WTC11 (cell line): ENCODE data around the gene TMC4. TPM values are rescaled to one million over a fixed set of nuclear protein-coding genes. Genes with fewer than 3 reads are reported as not detected.
A peak's percentile ranks its signal among the peaks of the same experiment; 100 is the strongest.

Experiments used
- AFF4 ChIP-seq: sonication (generic); formaldehyde crosslinking; IDR thresholded peaks from 2 replicates; pipeline ENCODE4 v1.8.1; 2023; ENCODE audit warnings: mild to moderate bottlenecking, missing genetic modification reagents, borderline replicate concordance
- CREB1 ChIP-seq: sonication (generic); formaldehyde crosslinking; IDR thresholded peaks from 2 replicates; pipeline ENCODE4 v1.8.0; 2023; ENCODE audit warnings: mild to moderate bottlenecking, missing genetic modification reagents
- E2F1 ChIP-seq: sonication (generic); formaldehyde crosslinking; IDR thresholded peaks from 2 replicates; pipeline ENCODE4 v1.8.0; 2022; ENCODE audit warnings: mild to moderate bottlenecking, missing genetic modification reagents
- FOXJ3 ChIP-seq: sonication (generic); formaldehyde crosslinking; IDR thresholded peaks from 2 replicates; pipeline ENCODE4 v1.9.0; 2021; ENCODE audit warnings: missing genetic modification reagents, mild to moderate bottlenecking, borderline replicate concordance
- FOXP1 ChIP-seq: sonication (generic); formaldehyde crosslinking; IDR thresholded peaks from 2 replicates; pipeline ENCODE4 v1.8.0; 2022; ENCODE audit warnings: missing genetic modification reagents, mild to moderate bottlenecking, moderate library complexity, borderline replicate concordance
- GABPB1 ChIP-seq: sonication (generic); formaldehyde crosslinking; IDR thresholded peaks from 2 replicates; pipeline ENCODE4 v1.8.1; 2023; ENCODE audit warnings: mild to moderate bottlenecking, missing genetic modification reagents
- HMGA2 ChIP-seq: fragments of 250-450 bp; sonication (Bioruptor Pico); IDR thresholded peaks from 2 replicates; pipeline ENCODE4 v1.4.0; 2021; ENCODE audit warnings: mild to moderate bottlenecking, moderate library complexity
- JUN ChIP-seq: sonication (generic); formaldehyde crosslinking; IDR thresholded peaks from 2 replicates; pipeline ENCODE4 v1.8.0; 2023; ENCODE audit warnings: mild to moderate bottlenecking, missing genetic modification reagents
- NFYB ChIP-seq: sonication (generic); formaldehyde crosslinking; conservative IDR thresholded peaks from 2 replicates; pipeline ENCODE4 v1.8.0; 2022; ENCODE audit warnings: low read depth, missing genetic modification reagents
- PRRX2 ChIP-seq: fragments of 250-450 bp; sonication (Bioruptor Pico); IDR thresholded peaks from 2 replicates; pipeline ENCODE4 v1.8.0; 2021; ENCODE audit warnings: mild to moderate bottlenecking
- SMAD3 ChIP-seq: sonication (generic); formaldehyde crosslinking; IDR thresholded peaks from 2 replicates; pipeline ENCODE4 v1.8.0; 2022; ENCODE audit warnings: missing genetic modification reagents, mild to moderate bottlenecking, borderline replicate concordance
- ZNF219 ChIP-seq: sonication (generic); formaldehyde crosslinking; IDR thresholded peaks from 2 replicates; pipeline ENCODE4 v1.8.0; 2023; ENCODE audit warnings: missing genetic modification reagents, mild to moderate bottlenecking, borderline replicate concordance
- ZNF232 ChIP-seq: sonication (generic); formaldehyde crosslinking; IDR thresholded peaks from 2 replicates; pipeline ENCODE4 v1.8.0; 2022; ENCODE audit warnings: mild to moderate bottlenecking, missing genetic modification reagents
- ZNF263 ChIP-seq: sonication (generic); formaldehyde crosslinking; IDR thresholded peaks from 2 replicates; pipeline ENCODE4 v1.8.1; 2022; ENCODE audit warnings: low read depth, mild to moderate bottlenecking, moderate library complexity, missing genetic modification reagents
- ZNF416 ChIP-seq: fragments of 250-450 bp; sonication (Bioruptor Pico); IDR thresholded peaks from 2 replicates; pipeline ENCODE4 v1.9.0; 2021; ENCODE audit warnings: mild to moderate bottlenecking, inconsistent platforms
- ZNF425 ChIP-seq: fragments of 250-450 bp; sonication (Bioruptor Pico); conservative IDR thresholded peaks from 2 replicates; pipeline ENCODE4 v1.9.0; 2021; ENCODE audit warnings: mild to moderate bottlenecking
- ZNF512 ChIP-seq: sonication (generic); formaldehyde crosslinking; IDR thresholded peaks from 2 replicates; pipeline ENCODE4 v1.8.1; 2022; ENCODE audit warnings: missing genetic modification reagents, borderline replicate concordance
- ZNF532 ChIP-seq: fragments of 250-450 bp; sonication (Bioruptor Pico); IDR thresholded peaks from 2 replicates; pipeline ENCODE4 v1.9.0; 2021; ENCODE audit warnings: mild to moderate bottlenecking, borderline replicate concordance
- ZNF671 ChIP-seq: fragments of 250-450 bp; sonication (Bioruptor Pico); IDR thresholded peaks from 2 replicates; pipeline ENCODE4 v1.8.0; 2021; ENCODE audit warnings: mild to moderate bottlenecking
- ZSCAN18 ChIP-seq: fragments of 250-450 bp; sonication (Bioruptor Pico); IDR thresholded peaks from 2 replicates; pipeline ENCODE4 v2.1.2; 2022; ENCODE audit warnings: mild to moderate bottlenecking, moderate library complexity
- total RNA-seq: library from RNA; stranded (reverse); gene quantifications from 3 replicates; pipeline ENCODE4 v1.2.3, GENCODE V29; 2021

Gene TMC4
- total RNA-seq, 1 experiment from 2014 or later: 9.3 TPM

- TF ChIP-seq ZSCAN18 (CRISPR knock-in tag) (no peak), ZNF512 (no peak), FOXJ3 (CRISPR knock-in tag) (no peak), JUN (CRISPR knock-in tag) (peak; percentile 48; the same call in 1 of the 2 replicates), FOXP1 (CRISPR knock-in tag) (no peak), ZNF532 (CRISPR knock-in tag) (peak; percentile 96; the same call in 1 of the 2 replicates), E2F1 (CRISPR knock-in tag) (no peak), ZNF219 (CRISPR knock-in tag) (no peak), CREB1 (CRISPR knock-in tag) (no peak), SMAD3 (CRISPR knock-in tag) (0 out of 2 replicates have a peak, but pooled peaks have one; percentile 71), AFF4 (CRISPR knock-in tag) (no peak), ZNF425 (peak; percentile 92), ZNF232 (no peak), ZNF671 (CRISPR knock-in tag) (peak; percentile 93), GABPB1 (CRISPR knock-in tag) (no peak), NFYB (CRISPR knock-in tag) (no peak), HMGA2 (CRISPR knock-in tag) (no peak), ZNF416 (CRISPR knock-in tag) (peak; percentile 95), ZNF263 (CRISPR knock-in tag) (no peak), PRRX2 (CRISPR knock-in tag) (peak; percentile 96)
Observed at GRCh38 chr19:54207983-54208783, 35.2 kb upstream of the TMC4 start (continued).
